ENCODE measurements around the gene ARHGAP35.

The ARHGAP35 gene

DNA sequence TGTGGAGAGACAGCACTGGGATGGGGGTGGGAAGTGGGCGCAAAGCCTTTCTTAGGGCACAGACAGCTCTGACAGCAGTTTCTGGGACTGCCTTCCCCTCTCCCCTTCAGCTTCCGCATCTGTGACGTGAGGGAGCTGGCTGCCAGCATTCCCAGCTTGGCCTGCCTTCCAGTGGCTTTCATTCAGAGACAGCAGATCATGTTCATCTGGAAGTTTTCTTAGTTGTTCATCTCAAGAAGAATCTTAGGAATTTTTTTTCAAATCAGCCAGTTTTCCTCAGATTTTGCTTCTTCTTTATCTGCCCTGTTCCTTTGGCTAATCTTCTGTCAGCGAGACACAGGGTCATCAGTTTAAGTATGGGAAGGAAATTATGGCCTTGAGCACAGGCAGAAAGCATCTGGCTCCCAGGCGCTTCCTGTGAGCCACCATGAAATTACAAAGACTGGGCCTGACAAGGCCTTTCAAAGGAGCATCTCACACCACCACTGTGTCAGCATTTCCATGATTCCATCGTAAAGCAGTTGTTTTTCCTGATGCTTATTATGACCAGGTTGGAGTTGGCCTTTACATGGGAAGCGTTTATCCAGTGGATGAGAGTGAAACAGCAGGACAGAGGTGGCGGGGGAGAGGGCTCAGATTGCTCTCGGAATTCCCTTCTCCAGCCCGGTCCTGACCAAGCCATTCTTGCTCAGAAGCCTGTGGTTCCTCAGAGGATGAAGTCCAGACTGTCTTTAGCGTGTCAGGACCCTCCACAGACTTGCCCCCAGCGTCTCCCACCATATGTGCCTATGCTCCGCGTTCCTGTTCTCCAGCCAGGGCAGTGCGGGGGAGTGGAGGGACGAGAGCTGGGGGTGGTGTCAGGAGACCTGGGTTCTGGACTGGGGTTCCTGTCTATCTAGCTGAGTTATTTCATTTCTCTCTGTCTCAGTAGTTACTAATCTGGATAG is 43.6 kb downstream of the ARHGAP35 start:
- DNase-seq (ENCODE audit: low spot score), result no peak

DNA sequence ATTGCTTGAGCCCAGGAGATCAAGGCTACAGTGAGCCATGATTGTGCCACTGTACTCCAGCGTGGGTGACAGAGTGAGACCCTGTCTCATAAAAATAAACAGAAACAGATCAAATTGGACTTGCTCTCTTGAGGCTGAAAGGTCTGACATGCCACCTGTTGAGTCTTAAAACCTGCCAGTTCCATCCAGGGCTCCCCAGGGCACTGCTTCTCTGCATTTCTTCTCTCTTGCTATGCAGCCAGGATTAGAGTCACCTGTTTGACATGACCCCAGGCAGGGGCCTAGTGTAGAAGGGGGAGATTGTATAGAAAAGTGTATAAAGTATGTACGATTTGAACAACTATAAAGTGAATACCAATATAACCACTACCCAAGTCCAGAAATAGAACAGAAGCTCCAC is 45.4 kb downstream of the ARHGAP35 start:
- DNase-seq (ENCODE audit: low spot score), result no peak

DNA sequence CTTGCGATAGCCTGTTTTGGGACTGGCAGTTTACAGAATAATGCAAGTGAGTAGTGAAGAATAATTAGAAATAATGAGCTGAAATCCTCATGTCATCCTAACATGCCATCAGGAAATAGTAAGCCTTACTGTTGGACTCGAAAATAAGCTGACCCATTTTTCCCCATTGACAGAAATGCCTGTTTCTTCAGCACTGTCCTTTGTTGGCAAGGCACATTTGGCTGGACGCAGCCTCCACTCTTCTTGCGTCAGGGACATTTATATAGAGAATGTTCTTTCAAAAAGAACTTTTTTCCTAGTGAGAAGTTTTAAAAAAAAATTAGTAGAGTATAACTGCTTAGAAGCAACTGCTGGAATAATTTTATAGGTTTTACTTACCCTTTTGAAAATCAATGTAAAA is 47.1 kb downstream of the ARHGAP35 start:
- no peak for DNase-seq (ENCODE audit: low spot score)

DNA sequence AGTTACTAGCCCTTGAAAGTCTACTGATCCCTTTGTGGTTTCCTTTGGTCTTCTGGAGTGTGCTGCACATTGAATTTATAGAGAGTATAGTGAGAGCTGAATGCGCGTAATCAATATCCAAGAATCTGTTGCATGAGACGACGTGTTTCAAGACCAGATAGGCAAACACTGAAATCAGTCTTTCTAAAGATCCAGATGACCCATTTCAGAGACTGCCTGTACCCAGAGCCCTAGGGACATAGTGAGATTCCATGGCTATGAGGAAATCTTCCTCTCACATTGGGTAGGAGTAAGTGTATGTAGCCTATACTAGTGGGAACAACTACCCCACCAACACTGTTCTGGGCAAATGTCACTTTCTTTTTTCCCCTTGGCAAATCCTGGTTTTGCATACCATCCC is 48.6 kb downstream of the ARHGAP35 start:
- no peak for DNase-seq (ENCODE audit: low spot score)

Data from LoVo (cell line).